Measurements from ENCODE around the gene ADAMTSL1.

DNA sequence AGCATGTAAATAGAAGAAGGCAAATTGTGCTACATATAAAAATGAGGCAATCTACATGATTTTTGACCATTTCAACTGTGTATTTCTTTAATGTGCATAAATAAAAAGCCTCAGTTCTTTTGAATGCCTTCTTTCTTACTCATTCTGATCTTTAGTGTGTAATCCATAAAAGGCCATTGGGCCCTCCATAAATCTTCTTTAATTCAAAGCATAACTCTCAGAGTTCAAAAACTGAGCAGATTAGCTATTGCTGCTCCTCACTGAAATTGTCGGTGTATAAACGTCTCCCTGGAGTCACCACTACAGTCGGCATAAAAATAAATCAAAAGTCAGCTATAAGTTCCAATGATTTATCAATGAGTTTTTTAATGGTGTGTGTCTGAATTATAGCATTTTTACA lies 45.3 kb upstream of the ADAMTSL1 start:
- TF ChIP-seq, protein P1, sequence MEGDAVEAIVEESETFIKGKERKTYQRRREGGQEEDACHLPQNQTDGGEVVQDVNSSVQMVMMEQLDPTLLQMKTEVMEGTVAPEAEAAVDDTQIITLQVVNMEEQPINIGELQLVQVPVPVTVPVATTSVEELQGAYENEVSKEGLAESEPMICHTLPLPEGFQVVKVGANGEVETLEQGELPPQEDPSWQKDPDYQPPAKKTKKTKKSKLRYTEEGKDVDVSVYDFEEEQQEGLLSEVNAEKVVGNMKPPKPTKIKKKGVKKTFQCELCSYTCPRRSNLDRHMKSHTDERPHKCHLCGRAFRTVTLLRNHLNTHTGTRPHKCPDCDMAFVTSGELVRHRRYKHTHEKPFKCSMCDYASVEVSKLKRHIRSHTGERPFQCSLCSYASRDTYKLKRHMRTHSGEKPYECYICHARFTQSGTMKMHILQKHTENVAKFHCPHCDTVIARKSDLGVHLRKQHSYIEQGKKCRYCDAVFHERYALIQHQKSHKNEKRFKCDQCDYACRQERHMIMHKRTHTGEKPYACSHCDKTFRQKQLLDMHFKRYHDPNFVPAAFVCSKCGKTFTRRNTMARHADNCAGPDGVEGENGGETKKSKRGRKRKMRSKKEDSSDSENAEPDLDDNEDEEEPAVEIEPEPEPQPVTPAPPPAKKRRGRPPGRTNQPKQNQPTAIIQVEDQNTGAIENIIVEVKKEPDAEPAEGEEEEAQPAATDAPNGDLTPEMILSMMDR (IDR thresholded peaks at IDR 0.05; ENCODE audit: insufficient read depth, low read length, poor library complexity, severe bottlenecking) = no peak
- no peak for TF ChIP-seq EZH2phosphoT487 (conservative IDR thresholded peaks at IDR 0.05; ENCODE audit: low read length)

Measured in SU-DHL-6 (cell line).